HG02798 (cell line): ENCODE data around the gene CPM.
"Not testable (repeated sequence)": the region's sequence is repeated elsewhere in the genome, so short reads cannot be mapped to it uniquely, and the experiment has no call there.

Source experiments
- ATAC-seq: cut with Tn5 transposase; IDR thresholded peaks from one replicate; pipeline ENCODE4 v1.9.1; 2021; ENCODE audit warnings: mild to moderate bottlenecking; ENCODE audit not compliant: unreplicated experiment, poor library complexity

The CPM gene

GRCh38 chr12:68811573-68811972 is 121.4 kb downstream of the CPM start:
- not testable (repeated sequence) for ATAC-seq

- ATAC-seq = not testable (repeated sequence)
Observed at GRCh38 chr12:68810027-68810389, 123.0 kb downstream of the CPM start.

DNA sequence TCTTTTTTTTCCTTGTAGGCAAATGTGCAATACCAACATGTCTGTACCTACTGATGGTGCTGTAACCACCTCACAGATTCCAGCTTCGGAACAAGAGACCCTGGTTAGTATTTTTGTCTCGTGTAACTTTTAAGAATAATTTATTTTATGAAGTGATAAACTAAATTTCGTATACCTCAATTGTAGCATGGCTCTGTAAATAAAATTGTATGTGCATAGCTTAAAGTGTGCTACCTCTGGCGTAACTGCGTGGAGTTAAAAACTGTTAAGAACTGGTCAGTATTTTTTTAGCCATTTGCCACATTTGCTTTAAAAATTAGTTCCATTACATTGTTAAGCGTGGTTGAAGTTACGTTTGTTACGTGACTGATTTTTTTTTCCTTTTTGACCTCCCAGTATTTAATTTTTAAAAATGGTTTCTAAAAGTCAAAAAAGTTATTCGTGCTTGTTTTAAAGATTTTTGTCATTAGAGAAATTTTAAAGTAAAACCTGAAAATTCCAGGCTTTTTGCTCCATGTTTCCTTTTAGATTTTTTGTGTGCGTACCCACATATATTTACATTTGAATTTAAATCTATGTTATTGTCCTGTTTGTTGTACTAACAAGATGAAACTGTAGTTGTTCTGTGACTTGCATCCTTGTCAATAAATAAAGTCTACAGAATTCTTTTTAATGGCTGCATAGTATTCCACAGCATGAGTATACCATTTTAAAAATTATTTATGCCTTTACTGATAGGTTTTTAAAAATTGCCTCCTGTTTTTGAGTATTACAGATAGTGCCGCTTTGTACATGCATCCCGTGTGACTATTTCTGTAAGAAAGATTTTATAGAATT is 123.6 kb downstream of the CPM start:
- ATAC-seq = no peak

DNA sequence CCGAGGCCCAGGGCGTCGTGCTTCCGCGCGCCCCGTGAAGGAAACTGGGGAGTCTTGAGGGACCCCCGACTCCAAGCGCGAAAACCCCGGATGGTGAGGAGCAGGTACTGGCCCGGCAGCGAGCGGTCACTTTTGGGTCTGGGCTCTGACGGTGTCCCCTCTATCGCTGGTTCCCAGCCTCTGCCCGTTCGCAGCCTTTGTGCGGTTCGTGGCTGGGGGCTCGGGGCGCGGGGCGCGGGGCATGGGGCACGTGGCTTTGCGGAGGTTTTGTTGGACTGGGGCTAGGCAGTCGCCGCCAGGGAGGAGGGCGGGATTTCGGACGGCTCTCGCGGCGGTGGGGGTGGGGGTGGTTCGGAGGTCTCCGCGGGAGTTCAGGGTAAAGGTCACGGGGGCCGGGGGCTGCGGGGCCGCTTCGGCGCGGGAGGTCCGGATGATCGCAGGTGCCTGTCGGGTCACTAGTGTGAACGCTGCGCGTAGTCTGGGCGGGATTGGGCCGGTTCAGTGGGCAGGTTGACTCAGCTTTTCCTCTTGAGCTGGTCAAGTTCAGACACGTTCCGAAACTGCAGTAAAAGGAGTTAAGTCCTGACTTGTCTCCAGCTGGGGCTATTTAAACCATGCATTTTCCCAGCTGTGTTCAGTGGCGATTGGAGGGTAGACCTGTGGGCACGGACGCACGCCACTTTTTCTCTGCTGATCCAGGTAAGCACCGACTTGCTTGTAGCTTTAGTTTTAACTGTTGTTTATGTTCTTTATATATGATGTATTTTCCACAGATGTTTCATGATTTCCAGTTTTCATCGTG is 124.4 kb downstream of the CPM start:
- ATAC-seq = peak; percentile 51

DNA sequence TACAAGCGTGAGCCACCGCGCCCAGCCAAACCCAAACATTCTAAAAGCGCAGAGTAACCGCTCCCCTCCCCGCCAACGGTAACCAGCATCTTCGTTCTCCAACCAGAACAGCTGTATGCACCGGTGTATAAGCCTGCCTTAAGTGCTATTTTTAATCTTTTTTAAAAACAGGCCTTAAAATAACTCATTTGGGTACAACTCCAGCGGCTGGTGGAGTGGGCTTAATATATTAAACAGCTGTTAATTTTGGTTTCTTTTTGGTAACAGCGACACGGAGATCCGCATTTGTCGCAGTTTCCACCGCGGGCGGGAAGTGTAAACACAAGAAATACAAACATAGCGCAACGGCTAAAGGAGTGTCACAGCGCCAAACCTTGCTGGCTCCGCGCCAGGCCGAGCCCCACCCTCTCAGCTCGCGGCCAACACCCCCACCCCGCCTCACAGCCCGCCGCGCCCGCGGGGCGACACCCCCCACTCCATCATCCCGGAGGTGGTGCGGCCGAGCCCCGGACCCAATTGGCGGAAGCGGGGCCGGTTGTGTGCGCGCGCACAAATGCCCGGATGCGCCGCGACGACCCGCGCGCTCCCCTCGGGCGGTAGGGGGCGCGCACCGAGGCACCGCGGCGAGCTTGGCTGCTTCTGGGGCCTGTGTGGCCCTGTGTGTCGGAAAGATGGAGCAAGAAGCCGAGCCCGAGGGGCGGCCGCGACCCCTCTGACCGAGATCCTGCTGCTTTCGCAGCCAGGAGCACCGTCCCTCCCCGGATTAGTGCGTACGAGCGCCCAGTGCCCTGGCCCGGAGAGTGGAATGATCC is 125.2 kb downstream of the CPM start, which contains the start of gene MDM2:
MDM2 (plus strand) TSS at position 602 of the 812 bp plus-strand sequence. CDS start 301 bp downstream, outside the sequence.
- peak; percentile 82 for ATAC-seq

GRCh38 chr12:68807274-68807575 is 125.7 kb downstream of the CPM start:
- not testable (repeated sequence) for ATAC-seq

DNA sequence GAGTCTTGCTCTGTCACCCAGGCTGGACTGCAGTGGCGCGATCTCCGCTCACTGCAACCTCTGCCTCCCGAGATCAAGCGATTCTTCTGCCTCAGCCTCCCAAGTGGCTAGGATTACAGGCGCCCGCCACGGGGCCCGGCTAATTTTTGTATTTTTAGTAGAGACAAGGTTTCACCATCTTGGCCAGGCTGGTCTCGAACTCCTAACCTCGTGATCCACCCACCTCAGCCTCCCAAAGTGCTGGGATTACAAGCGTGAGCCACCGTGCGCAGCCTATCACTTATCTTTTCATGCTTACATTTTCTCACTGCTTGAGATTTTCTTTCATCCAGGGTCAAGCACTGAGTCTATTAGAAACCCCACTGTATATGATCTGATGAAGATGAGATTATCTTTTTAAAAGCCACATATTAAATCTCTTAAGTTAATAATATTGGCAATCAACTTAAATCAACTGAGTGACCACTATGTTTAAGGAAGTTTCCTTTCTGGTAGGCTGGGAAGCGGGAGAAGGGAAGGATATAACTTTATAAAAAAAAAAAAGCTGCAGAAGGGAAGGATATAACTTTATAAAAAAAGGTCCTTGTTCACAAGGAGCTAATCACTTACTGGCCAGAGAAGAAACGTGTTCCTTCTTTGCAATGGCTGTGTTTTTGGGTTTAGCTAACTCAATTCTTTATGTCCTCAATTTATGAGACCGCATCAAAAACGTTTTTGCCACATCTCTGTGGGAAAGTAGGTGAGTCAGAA is 126.3 kb downstream of the CPM start:
- no peak for ATAC-seq

DNA sequence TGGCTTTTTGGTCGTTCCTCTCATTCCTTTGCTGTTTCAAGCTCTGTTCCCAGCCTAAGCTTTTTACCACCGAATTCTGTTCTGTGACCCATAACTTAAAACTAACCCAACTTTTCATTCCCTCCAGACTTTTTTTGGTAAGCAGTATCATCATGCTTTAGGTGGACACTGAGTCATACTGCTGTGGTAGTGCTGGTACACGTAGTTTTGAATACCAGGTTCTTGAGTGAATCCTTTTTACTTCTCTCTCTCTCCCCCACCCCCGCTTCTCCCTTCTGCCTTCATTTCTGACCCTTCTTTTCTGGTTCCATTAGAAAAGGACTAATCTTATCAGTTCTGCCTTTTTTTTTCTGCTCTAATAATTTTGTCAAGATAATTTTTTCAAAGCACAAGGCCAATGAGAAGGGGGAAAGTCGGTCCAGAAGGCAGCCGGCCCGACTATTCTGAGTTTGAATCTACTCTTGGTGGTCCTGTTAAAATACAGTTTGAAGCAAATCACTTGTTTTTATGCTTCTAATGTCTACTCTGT is 127.3 kb downstream of the CPM start:
- ATAC-seq = no peak

GRCh38 chr12:68804657-68805591 is 128.0 kb downstream of the CPM start:
- no peak for ATAC-seq

GRCh38 chr12:68803948-68804656 is 128.9 kb downstream of the CPM start:
- ATAC-seq = no peak

- not testable (repeated sequence) for ATAC-seq
Observed at GRCh38 chr12:68802911-68803651, 129.9 kb downstream of the CPM start.

DNA sequence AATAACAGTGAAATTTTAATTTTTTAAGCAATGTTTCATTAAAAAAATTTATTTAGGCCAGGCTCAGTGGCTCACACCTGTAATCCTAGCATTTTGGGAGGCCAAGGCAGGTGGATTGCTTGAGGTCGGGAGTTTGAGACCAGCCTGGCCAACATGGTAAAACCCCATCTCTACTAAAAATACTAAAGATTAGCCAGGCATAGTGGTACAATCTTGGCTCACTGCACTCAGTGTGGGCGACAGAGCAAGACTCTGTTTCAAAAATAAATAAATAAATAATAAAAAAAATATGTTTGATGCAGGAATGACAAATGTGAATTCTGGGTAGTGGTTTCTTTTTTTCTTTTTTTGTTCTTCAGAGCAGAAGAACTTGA is 130.6 kb downstream of the CPM start:
- not testable (repeated sequence) for ATAC-seq
